AG09309 (cell line): Measurements from ENCODE around the gene OCLN.
"Not testable (repeated sequence)": the region's sequence is repeated elsewhere in the genome, so short reads cannot be mapped to it uniquely, and the experiment has no call there.

Experiments used
- DNase-seq: peaks from one replicate; pipeline ENCODE4 v3.0.0-alpha.2; 2010; ENCODE audit warnings: low read depth
- H3K4me3 ChIP-seq: 2 replicates; pipeline ENCODE4 v1.5.1; 2011; ENCODE audit warnings: mild to moderate bottlenecking, low read depth, low read length, moderate library complexity; ENCODE audit not compliant: control insufficient read depth
- CTCF ChIP-seq: IDR thresholded peaks from 2 replicates; pipeline ENCODE4 v1.5.1; 2011; ENCODE audit warnings: mild to moderate bottlenecking, low read depth, low read length, inconsistent platforms; ENCODE audit not compliant: insufficient read depth, control insufficient read depth; ENCODE audit errors: missing control alignments

The OCLN gene

GRCh38 chr5:69454460-69455249, 37.9 kb upstream of the OCLN start:
- DNase-seq: no peak
- H3K4me3 ChIP-seq: no peak overlapping the region
- no peak for TF ChIP-seq CTCF

GRCh38 chr5:69455428-69455988, 37.1 kb upstream of the OCLN start:
- not testable (repeated sequence) for H3K4me3 ChIP-seq, DNase-seq

- TF ChIP-seq CTCF: no peak
- DNase-seq: no peak
- no peak overlapping the region for H3K4me3 ChIP-seq
These were observed 30.4 kb upstream of the OCLN start for GRCh38 chr5:69462170-69462569.

DNA sequence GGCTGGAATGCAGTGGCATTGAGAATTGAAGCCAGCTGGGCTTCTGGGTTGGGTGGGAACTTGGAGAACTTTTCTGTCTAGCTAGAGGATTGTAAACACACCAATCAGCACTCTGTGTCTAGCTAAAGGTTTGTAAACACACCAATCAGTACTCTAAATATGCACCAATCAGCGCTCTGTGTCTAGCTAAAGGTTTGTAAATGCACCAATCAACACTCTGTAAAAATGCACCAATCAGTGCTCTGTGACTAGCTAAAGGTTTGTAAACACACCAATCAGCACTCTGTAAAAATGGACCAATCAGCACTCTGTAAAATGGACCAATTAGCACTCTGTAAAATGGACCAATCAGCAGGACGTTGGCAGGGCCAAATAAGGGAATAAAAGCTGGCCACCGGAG, 26.2 kb upstream of the OCLN start:
- DNase-seq, H3K4me3 ChIP-seq: not testable (repeated sequence)

DNA sequence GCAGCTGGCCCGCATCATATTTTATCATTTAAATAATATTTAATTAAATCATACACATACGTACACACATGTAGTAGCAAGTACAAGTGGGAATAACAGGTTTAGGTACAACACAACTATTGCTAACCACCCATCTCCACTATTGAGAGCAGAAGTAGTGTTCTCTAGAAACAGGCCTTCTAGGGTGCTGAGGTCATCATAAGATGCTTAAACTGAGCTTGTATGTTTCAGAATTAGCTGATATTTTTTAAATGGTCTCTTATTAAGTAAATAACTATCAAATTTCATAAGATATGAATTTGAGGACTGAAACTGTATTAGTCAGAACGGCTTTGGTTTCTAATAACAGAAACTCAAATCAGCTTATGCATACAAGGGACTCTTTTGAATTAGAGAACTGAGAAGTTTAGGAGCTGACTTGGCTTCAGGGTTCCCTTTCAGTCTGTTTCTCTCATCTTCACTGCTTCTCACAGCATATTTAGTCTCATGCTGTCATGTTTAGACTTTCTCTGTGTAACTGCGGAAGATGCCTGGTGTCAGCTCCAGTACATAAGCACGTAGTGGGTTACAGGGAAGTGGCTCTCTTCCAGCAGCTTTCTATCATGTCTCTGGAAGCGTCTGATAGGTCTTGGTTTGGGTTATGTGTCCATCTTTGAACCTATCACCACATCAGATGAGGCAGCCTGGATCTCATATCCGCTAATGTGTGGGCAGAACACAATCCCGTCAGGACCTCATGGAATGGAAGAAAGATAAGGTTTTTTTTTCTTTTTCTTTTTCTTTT, 25.0 kb upstream of the OCLN start:
- no peak overlapping the region for H3K4me3 ChIP-seq
- TF ChIP-seq CTCF: no peak
- no peak for DNase-seq

DNA sequence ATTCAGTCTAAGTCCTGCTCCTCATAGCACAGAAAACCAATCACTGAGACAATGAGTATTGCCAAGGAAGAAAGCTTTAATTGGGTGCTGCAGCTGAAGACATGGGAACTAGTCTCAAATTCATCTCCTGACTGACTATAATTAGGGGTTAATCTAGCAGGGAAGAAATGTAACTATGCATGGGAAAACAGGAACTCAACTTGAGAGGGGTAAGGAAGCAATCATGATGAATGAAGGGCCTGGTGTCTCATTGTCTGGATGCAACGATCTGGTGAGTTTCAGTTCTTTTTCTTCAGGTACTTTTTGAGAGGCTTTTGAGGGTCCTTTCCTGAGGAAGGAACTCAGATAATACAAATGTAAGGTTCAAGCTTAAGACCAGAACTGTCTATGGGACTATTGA, 24.0 kb upstream of the OCLN start:
- no peak overlapping the region for H3K4me3 ChIP-seq
- TF ChIP-seq CTCF: no peak
- no peak for DNase-seq

DNA sequence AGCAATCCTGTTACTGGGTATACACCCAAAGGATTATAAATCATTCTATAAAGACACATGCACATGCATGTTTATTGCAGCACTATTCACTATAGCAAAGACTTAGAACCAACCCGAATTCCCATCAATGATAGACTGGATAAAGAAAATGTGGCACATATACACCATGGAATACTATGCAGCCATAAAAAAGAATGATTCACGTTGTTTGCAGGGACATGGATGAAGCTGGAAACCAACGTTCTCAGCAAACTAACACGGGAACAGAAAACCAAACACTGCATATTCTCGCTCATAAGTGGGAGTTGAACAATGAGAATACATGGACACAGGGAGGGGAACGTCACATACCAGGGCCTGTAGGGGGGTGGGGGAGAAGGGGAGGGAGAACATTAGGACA, 21.1 kb upstream of the OCLN start:
- not testable (repeated sequence) for H3K4me3 ChIP-seq, DNase-seq

DNA sequence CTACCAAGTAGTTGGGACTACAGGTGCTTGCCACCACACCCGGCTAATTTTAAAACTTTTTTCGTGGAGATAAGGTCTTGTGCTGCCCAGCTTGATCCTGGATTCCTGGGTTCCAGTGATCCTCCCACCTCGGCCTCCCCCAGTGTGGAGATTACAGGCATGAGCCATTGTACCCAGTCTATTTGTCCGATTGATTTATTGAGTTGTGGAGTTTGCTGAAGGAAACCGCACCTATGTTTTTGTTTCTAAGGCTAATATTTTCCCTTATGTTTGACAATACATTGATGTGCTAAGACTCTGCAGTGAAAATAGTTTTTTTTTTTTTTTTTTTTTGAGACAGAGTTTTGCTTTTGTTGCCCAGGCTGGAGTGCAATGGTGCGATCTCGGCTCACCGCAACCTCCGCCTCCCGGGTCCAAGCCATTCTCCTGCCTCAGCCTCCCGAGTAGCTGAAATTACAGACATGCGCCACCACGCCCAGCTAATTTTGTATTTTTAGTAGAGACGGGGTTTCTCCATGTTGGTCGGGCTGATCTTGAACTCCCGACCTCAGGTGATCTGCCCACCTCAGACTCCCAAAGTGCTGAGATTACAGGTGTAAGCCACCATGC, 20.0 kb upstream of the OCLN start:
- not testable (repeated sequence) for DNase-seq, H3K4me3 ChIP-seq

DNA sequence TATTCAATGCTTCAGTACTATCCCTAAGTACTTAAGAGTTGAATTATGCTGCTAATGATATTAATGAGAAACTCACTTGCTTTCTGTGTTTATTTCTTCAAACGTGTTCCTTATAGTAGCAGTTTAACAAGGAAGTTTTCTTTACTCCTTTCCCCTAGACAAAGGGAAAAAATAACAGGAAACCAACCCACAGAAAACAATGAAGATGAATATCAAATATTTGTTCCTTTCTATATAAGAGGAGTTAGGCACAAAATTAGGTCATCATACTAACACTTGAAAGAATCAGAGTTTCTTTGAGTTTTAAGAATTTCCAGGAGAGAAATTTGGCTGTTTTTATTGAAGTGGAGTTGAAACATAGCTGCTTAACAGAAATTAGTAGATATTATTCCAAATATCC, 15.4 kb upstream of the OCLN start:
- TF ChIP-seq CTCF: no peak

DNA sequence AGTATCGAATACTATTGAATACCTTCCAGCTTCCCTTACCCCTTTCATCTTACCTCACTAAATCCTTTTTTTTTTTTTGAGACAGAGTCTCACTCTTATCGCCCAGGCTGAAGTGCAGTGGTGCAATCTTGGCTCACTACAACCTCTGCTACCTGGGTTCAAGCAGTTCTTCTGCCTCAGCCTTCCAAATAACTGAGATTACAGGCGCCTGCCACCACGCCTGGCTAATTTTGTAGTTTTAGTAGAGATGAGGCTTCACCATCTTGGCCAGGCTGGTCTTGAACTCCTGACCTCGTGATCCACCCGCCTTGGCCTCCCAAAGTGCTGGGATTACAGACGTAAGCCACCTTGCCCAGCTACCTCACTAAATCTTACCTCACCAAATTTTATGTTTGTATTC, 14.3 kb upstream of the OCLN start:
- not testable (repeated sequence) for DNase-seq, H3K4me3 ChIP-seq

More for the DNA sequence above, 15.4 kb upstream of the OCLN start:
- no peak overlapping the region for H3K4me3 ChIP-seq
- no peak for DNase-seq
